ENCODE data around the gene FRMPD4. TPM values are rescaled to one million over a fixed set of nuclear protein-coding genes. Genes with fewer than 3 reads are reported as not detected.

The FRMPD4 gene
- total and polyA plus RNA-seq, 2 donors (not counting 3 experiments of a cell fraction or from before 2014, with no cell fraction given) = not detected

- CTCF ChIA-PET = no interaction called here
- peak; percentile 58 for FAIRE-seq
- intact Hi-C loops (cut with micrococcal nuclease) = no loop called here
These were observed 58.8 kb downstream of the FRMPD4 start for GRCh38 chrX:12197030-12197429.

More at GRCh38 chrX:12197030-12197429, 58.8 kb downstream of the FRMPD4 start:
- dilution Hi-C loops (cut with MboI; ENCODE audit: extremely low pct_ligation_motif_present, low sequenced_read_pairs) = no loop called here
- no TSS peak for BruUV-seq (replicated peaks)
- H3K4me2 ChIP-seq (ENCODE audit: insufficient read depth, low read length) = no peak overlapping the region
- H4K20me1 ChIP-seq (replicated peaks; ENCODE audit: control insufficient read depth, extremely low read depth, insufficient read depth, low read length) = no peaks in the 10 kb centered on the region
- H3K9ac ChIP-seq (replicated peaks; ENCODE audit: extremely low read depth, insufficient read depth, low read length) = no peak overlapping the region
- DNase-seq (ENCODE audit: low read depth, low spot score) = no peak
- no peaks in the 10 kb centered on the region for H3K9me3 ChIP-seq (replicated peaks; ENCODE audit: control insufficient read depth, insufficient read depth, low read length)
- H3K27ac ChIP-seq (ENCODE audit: insufficient read depth, low read depth, low read length) = no peak overlapping the region
- no peak overlapping the region for H3K4me3 ChIP-seq (replicated peaks in 1 of 3; ENCODE audit: insufficient read depth in 1 of 3, low read depth in 1 of 3, low read length in 3 of 3)
- no peaks in the 10 kb centered on the region for H3K79me2 ChIP-seq (ENCODE audit: control insufficient read depth, insufficient read depth, low read length)
- no peaks in the 10 kb centered on the region for H3K36me3 ChIP-seq (ENCODE audit: control insufficient read depth in 2 of 2, extremely low read depth in 1 of 2, insufficient read depth in 2 of 2, low read length in 2 of 2)
- H3K9me1 ChIP-seq (replicated peaks; ENCODE audit: control insufficient read depth, extremely low read depth, insufficient read depth, low read length) = no peaks in the 10 kb centered on the region
- POLR2A ChIA-PET = no interaction called here
- no peaks in the 10 kb centered on the region for H3K27me3 ChIP-seq (ENCODE audit: control insufficient read depth in 2 of 2, insufficient read depth in 2 of 2, low read length in 2 of 2)
- TF ChIP-seq POLR2AphosphoS5 (IDR thresholded peaks at IDR 0.05; ENCODE audit: insufficient read depth, low read depth, low read length) = no peak
- TF ChIP-seq GATA2 (IDR thresholded peaks at IDR 0.05; ENCODE audit: insufficient read depth, insufficient read length, low read depth, low read length) = no peak
- no peak for TF ChIP-seq EZH2 (IDR thresholded peaks at IDR 0.05; ENCODE audit: borderline replicate concordance, low read depth, low read length, severe bottlenecking)
- TF ChIP-seq FOS (IDR thresholded peaks at IDR 0.05; ENCODE audit: borderline replicate concordance, insufficient read depth, low read length) = no peak
- no peak for TF ChIP-seq CTCF (IDR thresholded peaks at IDR 0.05; ENCODE audit: extremely low read depth in 1 of 2, insufficient read depth in 1 of 2, low read depth in 1 of 2, low read length in 2 of 2)
- TF ChIP-seq MAX (IDR thresholded peaks at IDR 0.05; ENCODE audit: insufficient read depth, insufficient read length) = no peak
- no peak for TF ChIP-seq POLR2A (IDR thresholded peaks at IDR 0.05; ENCODE audit: low read depth, low read length)
- no peak for TF ChIP-seq MYC (IDR thresholded peaks at IDR 0.05; ENCODE audit: low read depth, low read length)
- no peak for TF ChIP-seq JUN (IDR thresholded peaks at IDR 0.05; ENCODE audit: borderline replicate concordance, insufficient read depth, insufficient read length, low read depth)
- H2AFZ ChIP-seq (ENCODE audit: low read depth, low read length) = no peak overlapping the region
- H3K4me1 ChIP-seq (ENCODE audit: control insufficient read depth, extremely low read depth, insufficient read depth, low read length) = no peaks in the 10 kb centered on the region
